OCI-M2 (cell line): ENCODE data around the gene MUC6.
"Not testable (repeated sequence)": the region's sequence is repeated elsewhere in the genome, so short reads cannot be mapped to it uniquely, and the experiment has no call there.

Source experiments
- DNase-seq: peaks from one replicate; lab custom pipeline; 2025; ENCODE audit not compliant: unreplicated experiment; lab: John Stamatoyannopoulos, UW

Gene MUC6

GRCh38 chr11:1025410-1026162, 10.9 kb downstream of the MUC6 start:
- no peak for DNase-seq

- no peak for DNase-seq
Measured at GRCh38 chr11:1024597-1025409, 11.7 kb downstream of the MUC6 start.

DNA sequence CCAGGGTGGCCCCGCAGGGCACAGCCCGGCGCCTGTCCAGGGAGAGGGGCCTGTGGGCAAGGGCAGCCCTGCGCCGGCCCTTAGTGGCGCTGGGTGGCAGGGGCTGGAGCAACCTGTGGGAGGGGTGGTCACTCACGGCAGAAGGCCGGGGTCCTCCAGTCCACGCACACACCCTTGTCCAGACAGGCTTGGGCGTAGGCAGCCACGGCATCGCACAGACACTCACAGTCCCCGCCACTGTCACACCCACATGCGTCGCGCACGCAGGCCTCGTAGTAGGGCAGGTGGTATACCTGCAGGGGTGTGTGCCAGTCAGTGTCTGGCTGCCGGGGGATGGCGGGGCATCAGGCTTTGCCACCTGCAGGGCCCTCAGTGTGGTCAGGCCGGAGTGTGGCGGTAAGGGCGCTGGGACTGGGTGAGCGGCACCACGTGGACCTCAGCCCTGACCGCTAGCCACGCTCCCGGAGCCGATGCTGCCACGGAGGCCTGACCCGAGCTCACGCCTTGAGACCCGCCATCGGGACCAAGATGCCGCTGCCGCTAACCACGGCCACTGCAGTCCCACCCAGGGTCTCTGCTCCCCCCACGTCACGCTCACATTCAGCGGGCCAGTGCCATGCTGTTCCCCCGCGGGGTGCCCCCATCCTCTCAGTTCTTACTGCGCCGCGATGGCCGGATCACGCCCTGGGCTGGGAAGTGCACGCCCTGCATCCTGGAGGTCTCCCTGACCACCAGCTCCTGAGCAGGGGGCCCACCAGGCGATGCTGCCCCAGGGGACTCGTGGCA, 12.5 kb downstream of the MUC6 start:
- DNase-seq: no peak

- DNase-seq: no peak
Measured at GRCh38 chr11:1022908-1023810, 13.4 kb downstream of the MUC6 start.

GRCh38 chr11:1022411-1022810, 14.1 kb downstream of the MUC6 start:
- DNase-seq: no peak

DNA sequence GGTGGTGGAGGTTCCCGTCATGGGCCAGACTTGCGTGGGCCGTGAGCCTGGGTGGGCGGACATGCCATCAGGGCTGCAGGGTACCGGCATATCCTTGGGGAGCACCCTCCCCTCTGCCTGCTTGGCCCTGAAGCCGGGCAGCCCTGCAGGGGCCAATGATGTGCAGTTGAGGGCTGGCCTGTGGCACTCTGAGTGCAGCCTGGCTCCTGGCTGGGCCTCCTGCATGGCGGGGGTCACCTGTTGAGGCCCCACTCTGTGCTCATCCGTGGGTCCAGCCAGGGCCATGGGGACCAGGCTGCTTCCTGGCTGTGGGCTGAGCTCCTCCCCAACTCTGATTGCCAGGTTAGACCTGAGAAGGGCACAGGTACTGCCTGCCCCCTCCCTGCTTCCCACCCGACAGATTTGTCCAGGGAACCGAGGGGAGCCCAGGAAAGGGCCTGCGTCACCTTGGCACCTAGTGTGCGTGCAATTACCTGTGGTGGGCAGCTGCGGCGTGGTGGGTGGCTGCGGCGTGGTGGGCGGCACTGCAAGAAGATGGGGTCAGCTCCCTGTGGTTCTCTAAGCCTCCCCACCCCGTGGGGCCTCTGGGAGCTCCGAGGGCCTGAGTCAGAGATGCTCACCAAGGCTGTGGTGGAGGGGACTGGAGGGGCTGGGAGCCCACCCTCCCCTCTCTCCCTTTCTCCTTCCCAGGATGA, 16.2 kb downstream of the MUC6 start:
- DNase-seq: no peak

- no peak for DNase-seq
Measured at GRCh38 chr11:1019321-1019910, 17.1 kb downstream of the MUC6 start.

GRCh38 chr11:1018091-1018490, 18.4 kb downstream of the MUC6 start:
- no peak for DNase-seq

DNA sequence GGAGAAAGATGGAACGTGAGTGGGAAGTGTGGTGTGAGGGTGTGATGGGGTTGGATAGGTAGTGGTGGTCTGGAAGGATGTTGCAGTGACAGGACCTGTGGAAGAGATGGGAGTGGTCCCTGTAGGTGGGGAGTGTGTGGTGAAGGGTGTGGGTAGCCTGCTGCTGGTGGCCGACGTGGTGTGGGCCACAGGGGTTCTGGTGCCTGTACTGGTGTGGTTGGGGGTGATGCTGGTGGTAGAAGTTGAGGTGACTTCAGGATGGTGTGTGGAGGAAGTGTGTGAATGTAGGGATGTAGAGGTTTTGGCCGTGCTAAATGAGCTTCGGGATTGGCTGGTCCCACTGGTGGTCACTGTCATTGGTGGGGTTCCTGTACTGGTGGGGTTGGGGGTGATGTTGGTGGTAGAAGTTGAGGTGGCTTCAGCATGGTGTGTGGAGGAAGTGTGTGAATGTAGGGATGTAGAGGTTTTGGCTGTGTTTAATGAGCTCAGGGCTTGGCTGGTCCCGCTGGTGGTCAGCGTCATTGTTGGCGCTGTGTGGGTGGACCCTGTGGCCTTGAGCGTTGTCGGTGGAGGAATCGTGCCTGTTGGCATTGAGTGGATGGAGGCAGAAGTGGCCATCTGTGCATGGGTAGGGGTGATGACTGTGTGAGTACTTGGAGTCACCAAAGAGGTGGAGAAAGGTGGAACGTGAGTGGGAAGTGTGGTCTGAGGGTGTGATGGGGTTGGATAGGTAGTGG, 19.1 kb downstream of the MUC6 start:
- no peak for DNase-seq

DNA sequence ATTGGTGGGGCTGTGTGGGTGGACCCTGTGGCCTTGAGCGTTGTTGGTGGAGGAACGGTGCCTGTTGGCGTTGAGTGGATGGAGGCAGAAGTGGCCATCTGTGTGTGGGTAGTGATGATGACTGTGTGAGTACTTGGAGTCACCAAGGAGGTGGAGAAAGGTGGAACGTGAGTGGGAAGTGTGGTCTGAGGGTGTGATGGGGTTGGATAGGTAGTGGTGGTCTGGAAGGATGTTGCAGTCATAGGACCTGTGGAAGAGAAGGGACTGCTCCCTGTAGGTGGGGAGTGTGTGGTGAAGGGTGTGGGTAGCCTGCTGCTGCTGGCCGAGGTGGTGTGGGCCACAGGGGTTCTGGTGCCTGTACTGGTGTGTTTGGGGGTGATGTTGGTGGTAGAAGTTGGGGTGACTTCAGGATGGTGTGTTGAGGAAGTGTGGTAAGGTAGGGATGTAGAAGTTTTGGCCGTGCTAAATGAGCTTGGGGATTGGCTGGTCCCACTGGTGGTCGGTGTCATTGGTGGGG, 19.9 kb downstream of the MUC6 start:
- DNase-seq: not testable (repeated sequence)

GRCh38 chr11:1015826-1016545, 20.5 kb downstream of the MUC6 start:
- no peak for DNase-seq

GRCh38 chr11:1015064-1015463, 21.5 kb downstream of the MUC6 start:
- DNase-seq: no peak

DNA sequence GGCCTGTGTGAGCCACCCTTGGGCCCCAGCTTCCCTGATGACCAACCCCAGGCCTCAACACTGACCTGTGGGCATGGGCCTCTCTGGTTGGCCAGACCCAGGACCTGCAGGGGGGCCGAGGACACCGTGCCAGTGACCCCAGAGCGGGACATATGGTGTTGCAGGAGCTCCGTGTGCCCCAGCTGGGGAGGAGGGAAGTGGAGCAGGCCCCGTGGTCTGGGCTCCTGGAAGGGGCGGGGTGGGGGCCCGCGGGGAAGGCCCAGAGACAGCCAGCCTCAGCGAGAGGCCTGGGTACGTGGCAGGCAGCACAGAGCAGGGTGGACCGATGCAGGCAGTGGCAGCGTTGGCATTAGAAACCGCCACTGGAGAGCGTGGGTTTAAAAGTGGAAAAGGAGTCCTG, 22.2 kb downstream of the MUC6 start:
- DNase-seq: no peak

- DNase-seq: no peak
Measured at GRCh38 chr11:1013631-1013935, 22.9 kb downstream of the MUC6 start.

DNA sequence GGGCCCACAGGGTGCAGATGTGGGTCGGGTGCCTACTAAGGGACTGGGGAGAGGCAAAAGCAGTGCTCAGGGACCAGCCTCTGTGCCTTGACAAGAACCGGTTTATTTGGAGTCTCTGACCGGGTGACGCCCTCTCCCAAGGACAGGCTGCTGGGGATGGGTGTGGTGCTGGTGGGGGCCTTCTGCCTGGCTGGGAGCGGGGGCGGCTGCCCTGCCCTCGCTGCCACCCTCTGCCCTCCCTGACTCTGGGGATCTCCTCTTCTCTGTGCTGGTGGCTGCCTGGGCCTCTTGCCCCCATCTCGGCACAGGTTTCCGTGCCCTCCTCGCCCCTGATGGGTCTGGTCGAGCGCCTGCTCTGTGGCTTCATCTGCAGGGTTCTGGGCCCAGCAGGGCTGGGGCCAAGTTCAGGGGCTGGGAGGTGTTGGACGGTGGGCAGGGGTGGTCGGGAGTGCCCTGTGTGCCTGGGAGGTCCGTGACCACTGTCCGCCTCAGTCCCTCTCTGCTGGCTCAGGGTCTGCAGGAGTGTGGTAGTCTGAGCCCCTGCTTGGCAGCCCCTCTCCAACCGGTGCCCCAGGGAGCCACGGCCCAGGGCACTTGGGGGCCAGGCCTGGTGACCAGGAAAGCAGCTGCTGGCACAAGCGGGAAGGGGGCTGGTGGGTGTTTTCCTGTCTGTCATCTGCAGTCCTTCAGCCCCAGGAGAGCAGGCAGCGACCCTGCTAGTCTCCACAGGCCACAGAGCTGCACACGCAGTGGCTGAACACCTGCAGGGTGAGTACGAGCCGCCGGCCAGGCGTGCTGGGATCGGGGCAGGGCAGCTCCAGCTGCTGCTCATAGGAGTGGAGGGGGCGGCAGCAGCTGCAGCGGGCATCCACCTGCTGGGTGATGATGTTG, 23.5 kb downstream of the MUC6 start:
- no peak for DNase-seq

GRCh38 chr11:1012291-1012690, 24.2 kb downstream of the MUC6 start:
- no peak for DNase-seq

- no peak for DNase-seq
Measured at GRCh38 chr11:1011320-1011698, 25.2 kb downstream of the MUC6 start.
